A673 (cell line): ENCODE data around the gene CPED1. TPM values are rescaled to one million over a fixed set of nuclear protein-coding genes. Genes with fewer than 3 reads are reported as not detected.

ENCODE experiments used
- BruUV-seq: library from RNA; stranded (reverse); fragments of 400-500 nt; replicated peaks from 2 replicates; lab custom pipeline; 2021; lab: Mats Ljungman, UMichigan
- CTCF ChIA-PET: fragments of 300-600 bp; sonication (Branson Sonifier 250); formaldehyde crosslinking; loops from one replicate; lab custom pipeline; 2022; ENCODE audit warnings: antibody characterized with exemption; lab: Charles Lee
- POLR2A ChIA-PET: fragments of 300-600 bp; sonication (Branson Sonifier 250); formaldehyde crosslinking; loops from one replicate; lab custom pipeline; 2022; ENCODE audit warnings: antibody characterized with exemption; ENCODE audit not compliant: low non-redundant PET; lab: Charles Lee
- DNase-seq: peaks from one replicate; pipeline ENCODE4 v3.0.0-alpha.2; 2015; ENCODE audit warnings: low spot score
- H3K27ac ChIP-seq: fragments of 200-600 bp; sonication (generic); 2 replicates; pipeline ENCODE4 v1.5.1; 2016; ENCODE audit warnings: mixed run types, low read depth, mild to moderate bottlenecking, mixed read lengths, antibody characterized with exemption, low read length; ENCODE audit not compliant: poor library complexity, severe bottlenecking
- H3K27me3 ChIP-seq: fragments of 200-600 bp; sonication (generic); replicated peaks from 2 replicates; pipeline ENCODE4 v1.6.1; 2017; ENCODE audit warnings: mixed run types, low read depth, mild to moderate bottlenecking, mixed read lengths, antibody characterized with exemption, low read length; ENCODE audit not compliant: insufficient read depth, poor library complexity
- H3K36me3 ChIP-seq: fragments of 200-600 bp; sonication (generic); 2 replicates; pipeline ENCODE4 v1.6.1; 2016; ENCODE audit warnings: mixed run types, mild to moderate bottlenecking, mixed read lengths, antibody characterized with exemption, low read length; ENCODE audit not compliant: insufficient read depth, poor library complexity, severe bottlenecking
- H3K4me1 ChIP-seq: fragments of 200-600 bp; sonication (generic); 2 replicates; pipeline ENCODE4 v1.6.1; 2017; ENCODE audit warnings: mixed run types, mild to moderate bottlenecking, mixed read lengths, antibody characterized with exemption, low read length; ENCODE audit not compliant: insufficient read depth, poor library complexity, severe bottlenecking
- H3K4me3 ChIP-seq: fragments of 200-600 bp; sonication (generic); 2 replicates; pipeline ENCODE4 v1.5.1; 2016; ENCODE audit warnings: low read depth, mixed run types, mild to moderate bottlenecking, mixed read lengths, low read length; ENCODE audit not compliant: poor library complexity, severe bottlenecking
- H3K9me3 ChIP-seq: fragments of 200-600 bp; sonication (generic); 2 replicates; pipeline ENCODE4 v1.6.1; 2016; ENCODE audit warnings: mixed run types, low read depth, mild to moderate bottlenecking, mixed read lengths, antibody characterized with exemption, low read length; ENCODE audit not compliant: poor library complexity, severe bottlenecking
- CTCF ChIP-seq: fragments of 300-800, 200-600 bp; sonication (generic); conservative IDR thresholded peaks from 2 replicates; pipeline ENCODE4 v1.5.1; 2017; ENCODE audit warnings: low read depth, mild to moderate bottlenecking, antibody characterized with exemption, low read length, moderate library complexity, mixed read lengths
- EZH2 ChIP-seq: fragments of 200-600 bp; sonication (generic); IDR thresholded peaks from 2 replicates; pipeline ENCODE4 v1.6.1; 2017; ENCODE audit warnings: borderline replicate concordance, low read depth, mild to moderate bottlenecking, mixed read lengths, antibody characterized with exemption, low read length; ENCODE audit not compliant: poor library complexity, severe bottlenecking
- intact Hi-C: fragments of 100-400 bp; cut with micrococcal nuclease; formaldehyde crosslinking; loops from one replicate; pipeline ENCODE4 v1.10.0; 2022; ENCODE audit not compliant: unreplicated experiment
- total RNA-seq: library from RNA; stranded (reverse); gene quantifications from 2 replicates; pipeline ENCODE4 v1.2.3, GENCODE V29; 2021

The CPED1 gene
- total RNA-seq, 1 experiment from 2014 or later, result 0.15 TPM

- POLR2A ChIA-PET, result no interaction called here
Observed at GRCh38 chr7:121186746-121187145, 198.2 kb downstream of the CPED1 start.

GRCh38 chr7:121187222-121187621, 198.7 kb downstream of the CPED1 start:
- CTCF ChIA-PET, result no interaction called here
- TF ChIP-seq EZH2, result no peak
- no peak for TF ChIP-seq CTCF
- H3K4me3 ChIP-seq, result no peak overlapping the region
- POLR2A ChIA-PET, result no interaction called here
- no peak for DNase-seq
- no peaks in the 10 kb centered on the region for H3K36me3 ChIP-seq
- intact Hi-C loops, result no loop called here
- BruUV-seq, result no TSS peak
- no peak overlapping the region for H3K27ac ChIP-seq
- H3K27me3 ChIP-seq, result peaks cover 10% of the 10 kb centered on the region
- no peaks in the 10 kb centered on the region for H3K4me1 ChIP-seq
- no peaks in the 10 kb centered on the region for H3K9me3 ChIP-seq

More at GRCh38 chr7:121186746-121187145, 198.2 kb downstream of the CPED1 start:
- DNase-seq, result no peak
- BruUV-seq, result no TSS peak
- Histone ChIP-seq H3K9me3 (no peaks in the 10 kb centered on the region), H3K36me3 (no peaks in the 10 kb centered on the region), H3K27me3 (peaks cover 10% of the 10 kb centered on the region), H3K27ac (no peak overlapping the region), H3K4me1 (no peaks in the 10 kb centered on the region), H3K4me3 (no peak overlapping the region)
- intact Hi-C loops, result no loop called here
- CTCF ChIA-PET, result no interaction called here
- TF ChIP-seq EZH2 (no peak), CTCF (no peak)

DNA sequence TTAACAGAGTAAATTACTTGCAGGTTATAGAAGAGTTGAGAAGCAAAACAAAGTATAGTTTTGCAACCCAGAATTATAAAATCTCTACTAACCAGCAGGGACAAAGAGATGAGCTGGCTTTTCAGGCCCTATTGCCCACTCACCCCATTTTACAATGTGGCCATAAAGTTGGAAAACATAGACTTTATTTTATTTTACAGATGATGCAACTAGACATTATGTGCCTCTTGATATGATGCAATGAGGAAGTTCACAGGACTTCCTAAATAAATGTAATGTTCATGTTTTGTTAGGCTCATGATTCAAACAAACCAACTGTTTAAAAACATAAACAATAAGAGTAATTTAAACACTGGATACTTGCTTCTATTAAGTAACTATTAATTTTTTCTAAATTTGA, 199.2 kb downstream of the CPED1 start:
- H3K27ac ChIP-seq, result no peak overlapping the region
- no peaks in the 10 kb centered on the region for H3K4me1 ChIP-seq
- no peak for TF ChIP-seq EZH2
- no peak for TF ChIP-seq CTCF
- ChIA-PET POLR2A (no interaction called here), CTCF (no interaction called here)
- DNase-seq, result no peak
- H3K36me3 ChIP-seq, result no peaks in the 10 kb centered on the region
- BruUV-seq, result no TSS peak
- H3K9me3 ChIP-seq, result no peaks in the 10 kb centered on the region
- H3K27me3 ChIP-seq, result peaks cover 6% of the 10 kb centered on the region
- intact Hi-C loops, result no loop called here
- H3K4me3 ChIP-seq, result no peak overlapping the region
